Heart left ventricle (tissue), 13 donors: ENCODE data around the gene LRRC63.

ENCODE experiments used
- POLR2A ChIP-seq, 2 donors: fragments of 450-650 bp; IDR thresholded peaks; one replicate each; pipeline ENCODE4 v1.6.1; 2017; ENCODE audit warnings: antibody characterized with exemption in 2 of 2, mild to moderate bottlenecking in 2 of 2, moderate library complexity in 2 of 2
- TF ChIP-seq, protein P1 (sequence below), 12 donors: fragments of 200-600 bp; sonication (generic) in 4 of 12; IDR thresholded peaks; one replicate each; pipeline versions ENCODE4 v1.5.0 to v1.8.0; 2018 to 2022; ENCODE audit warnings: antibody characterized with exemption in 12 of 12, mild to moderate bottlenecking in 5 of 12
- donor health status: ischemic (EF 13 %, LVEDD 7.1; RV severe dilation, severe dysfunction).
- donor health status: DM: no; HTN: yes; CAD: no.
- donor health status: DM: no; HTN: no; CAD: no.
- donor health status: ischemic (EF 25% LVEDD 6.9; RV normal size, moderate dysfunction).
- donor health status: ischemic (EF 25% LVEDD 5.7; RV mildly dilated, moderate dysfunction).
- donor health status: ischemic (EF 35%, LVEDD 5.7; RV mildly dilated, moderate dysfunction).
- donor health status: nonischemic (EF 11% LVEDD 7.7; RV severe dilation, severe dysfunction).
- donor health status: DM: yes; HTN: yes; CAD: no.
- donor health status: PGD.
- donor health status: ischemic (EF 29% LVEDD 5.4; RV normal size, mild dysfunction).
- donor health status: nonischemic (EF 23%, LVEDD 6.1; RV moderate dilation, normal function).

GRCh38 chr13:46314587-46314986 lies 102.9 kb downstream of the LRRC63 start:
- TF ChIP-seq, protein P1, sequence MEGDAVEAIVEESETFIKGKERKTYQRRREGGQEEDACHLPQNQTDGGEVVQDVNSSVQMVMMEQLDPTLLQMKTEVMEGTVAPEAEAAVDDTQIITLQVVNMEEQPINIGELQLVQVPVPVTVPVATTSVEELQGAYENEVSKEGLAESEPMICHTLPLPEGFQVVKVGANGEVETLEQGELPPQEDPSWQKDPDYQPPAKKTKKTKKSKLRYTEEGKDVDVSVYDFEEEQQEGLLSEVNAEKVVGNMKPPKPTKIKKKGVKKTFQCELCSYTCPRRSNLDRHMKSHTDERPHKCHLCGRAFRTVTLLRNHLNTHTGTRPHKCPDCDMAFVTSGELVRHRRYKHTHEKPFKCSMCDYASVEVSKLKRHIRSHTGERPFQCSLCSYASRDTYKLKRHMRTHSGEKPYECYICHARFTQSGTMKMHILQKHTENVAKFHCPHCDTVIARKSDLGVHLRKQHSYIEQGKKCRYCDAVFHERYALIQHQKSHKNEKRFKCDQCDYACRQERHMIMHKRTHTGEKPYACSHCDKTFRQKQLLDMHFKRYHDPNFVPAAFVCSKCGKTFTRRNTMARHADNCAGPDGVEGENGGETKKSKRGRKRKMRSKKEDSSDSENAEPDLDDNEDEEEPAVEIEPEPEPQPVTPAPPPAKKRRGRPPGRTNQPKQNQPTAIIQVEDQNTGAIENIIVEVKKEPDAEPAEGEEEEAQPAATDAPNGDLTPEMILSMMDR (IDR thresholded peaks at IDR 0.05): no peak
- no peak for TF ChIP-seq POLR2A (IDR thresholded peaks at IDR 0.05)
